GM19372 (cell line): ENCODE results near the gene ICE2.

Experiments
- ATAC-seq: cut with Tn5 transposase; IDR thresholded peaks from one replicate; pipeline ENCODE4 v1.9.1; 2021; ENCODE audit warnings: mild to moderate bottlenecking, low read depth, moderate library complexity; ENCODE audit not compliant: unreplicated experiment

The ICE2 gene

DNA sequence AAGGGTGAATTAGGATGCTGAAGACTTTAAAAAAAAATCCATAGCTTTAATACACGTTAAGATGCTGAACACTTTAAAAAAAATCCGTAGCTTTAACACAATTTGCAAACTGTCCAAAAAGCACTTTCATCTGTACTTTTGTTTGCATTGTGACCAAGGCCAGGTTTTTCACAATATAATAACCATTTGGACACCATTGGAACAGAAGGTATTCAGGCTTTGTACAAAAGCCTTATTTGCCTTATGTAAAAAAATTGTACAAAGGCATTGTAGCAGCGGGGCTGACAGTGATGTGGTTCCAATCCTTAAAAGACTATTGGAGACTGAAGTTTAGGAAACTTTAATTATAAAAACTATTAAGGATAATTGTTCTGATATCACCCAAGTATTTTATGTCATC is 15.2 kb upstream of the ICE2 start:
- no peak for ATAC-seq

DNA sequence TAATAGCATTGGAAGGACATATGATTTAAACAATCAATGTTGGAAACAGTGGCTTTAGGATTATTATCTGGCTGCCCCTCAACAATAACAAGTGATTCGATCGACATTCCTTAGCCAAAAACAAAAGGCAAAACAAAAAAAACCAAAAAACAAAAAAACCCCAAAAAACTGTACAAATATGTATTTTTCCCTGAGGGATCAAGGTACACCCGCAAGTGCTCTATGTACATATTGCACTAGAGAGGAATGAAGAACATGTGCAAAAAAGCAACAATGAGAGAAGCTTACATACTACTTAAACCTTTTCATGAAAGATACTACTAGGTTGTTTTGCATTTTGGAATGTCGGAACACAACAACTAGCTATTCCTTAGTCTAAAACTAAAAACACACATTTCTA is 14.2 kb upstream of the ICE2 start:
- no peak for ATAC-seq

DNA sequence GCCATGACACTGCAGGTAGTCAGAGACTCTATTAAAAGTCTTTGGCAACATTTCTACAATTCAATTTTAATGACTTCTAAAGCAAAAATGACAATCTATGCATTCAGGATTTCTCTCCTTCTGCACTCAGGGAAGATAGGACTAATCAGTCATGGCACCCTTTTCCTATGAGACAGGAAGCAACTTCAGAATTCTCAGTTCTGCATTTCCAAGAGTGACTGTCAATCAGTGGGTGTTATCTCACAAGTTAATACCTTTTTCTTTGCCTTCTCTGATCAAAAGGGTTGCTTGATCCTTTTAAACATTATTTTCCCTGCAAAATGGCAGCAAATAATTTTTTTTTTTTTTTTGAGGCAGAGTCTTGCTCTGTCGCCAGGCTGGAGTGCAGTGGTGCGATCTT is 7.8 kb upstream of the ICE2 start:
- no peak for ATAC-seq

DNA sequence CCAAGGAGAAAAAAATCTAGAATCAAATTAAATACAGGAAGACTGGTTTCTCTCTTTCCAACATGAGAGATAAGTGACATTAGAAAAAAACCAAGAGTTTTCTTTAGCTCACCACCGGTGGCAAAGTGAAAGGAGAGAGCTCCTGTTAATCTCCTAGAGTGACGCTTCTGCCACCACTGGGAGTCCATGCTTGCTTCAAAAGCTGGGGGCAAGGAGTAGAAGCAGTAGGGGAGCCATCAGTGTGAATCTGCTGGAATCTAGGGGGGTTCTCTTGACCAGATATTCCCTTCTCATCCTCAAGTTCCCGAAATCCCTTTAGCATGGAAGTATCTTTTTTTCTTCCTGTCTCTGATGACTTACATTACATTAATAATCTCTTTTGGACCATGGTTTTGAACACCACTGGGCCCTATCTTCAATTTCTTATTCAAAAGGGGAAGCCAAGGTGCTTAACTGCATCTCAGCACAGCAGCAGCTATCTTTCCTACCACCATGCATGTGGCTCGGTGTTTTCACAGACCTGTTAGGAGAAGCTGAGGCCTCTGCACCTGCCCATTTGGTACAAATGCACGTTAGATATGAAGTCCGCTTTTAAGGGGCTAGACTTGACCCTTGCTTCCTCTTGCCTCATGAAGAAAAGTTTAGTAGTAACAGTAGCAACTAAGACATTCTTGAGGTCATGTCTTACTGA is 6.6 kb upstream of the ICE2 start:
- ATAC-seq, result no peak

DNA sequence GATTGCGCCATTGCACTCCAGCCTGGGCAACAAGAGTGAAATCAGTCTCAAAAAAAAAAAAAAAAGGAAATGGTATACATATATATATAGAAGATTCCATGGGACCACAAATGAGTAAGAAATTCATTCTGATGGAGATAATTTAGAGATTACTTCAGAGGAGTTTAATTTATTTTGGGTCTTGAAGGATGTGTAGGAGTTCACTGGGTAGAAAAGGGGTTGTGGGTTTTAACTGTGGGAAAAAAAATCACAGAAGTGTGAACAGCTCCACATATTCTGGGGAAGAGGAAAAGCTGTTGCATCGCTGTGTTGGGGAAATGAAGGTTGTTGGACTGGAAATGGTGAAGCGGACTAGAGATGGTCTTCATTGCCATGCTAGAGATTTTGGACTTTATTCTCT is 4.1 kb upstream of the ICE2 start:
- no peak for ATAC-seq

DNA sequence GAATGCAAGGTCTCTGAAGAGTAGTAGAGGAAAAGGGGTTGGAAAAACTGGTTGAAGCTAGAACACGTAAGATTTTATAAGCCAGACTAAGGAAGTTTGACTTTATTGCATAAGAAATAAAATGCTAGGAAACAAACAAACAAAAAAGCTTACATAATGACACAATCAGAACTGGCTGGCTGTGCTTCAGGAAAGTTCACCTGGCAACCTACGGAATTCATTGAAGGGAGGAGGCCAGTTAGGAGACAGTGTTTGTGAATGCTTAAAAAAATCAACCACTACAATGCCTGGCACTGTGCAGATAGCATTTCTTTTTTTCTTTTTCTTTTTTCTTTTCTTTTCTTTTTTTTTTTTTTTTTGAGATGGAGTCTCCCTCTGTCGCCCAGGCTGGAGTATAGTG is 1.9 kb upstream of the ICE2 start:
- no peak for ATAC-seq

DNA sequence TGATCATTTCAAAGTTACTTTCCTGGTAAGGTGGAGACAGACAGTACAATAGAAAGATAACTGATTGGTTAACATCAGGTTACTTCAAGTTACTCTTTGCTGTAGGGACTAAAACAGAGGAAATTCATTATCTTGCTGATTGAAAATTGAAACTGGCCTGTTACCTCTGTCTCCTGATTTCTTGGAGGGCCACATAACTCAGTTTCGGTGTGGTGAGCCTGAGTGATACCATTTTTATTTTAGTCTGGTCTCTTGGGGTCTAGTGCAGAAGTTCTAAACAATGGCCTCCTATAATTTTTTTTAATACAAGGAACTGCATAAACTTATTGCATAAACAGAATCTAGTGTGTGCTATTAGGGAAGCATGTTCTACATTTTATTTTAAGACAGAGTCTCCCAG is 1.2 kb upstream of the ICE2 start:
- ATAC-seq, result no peak

DNA sequence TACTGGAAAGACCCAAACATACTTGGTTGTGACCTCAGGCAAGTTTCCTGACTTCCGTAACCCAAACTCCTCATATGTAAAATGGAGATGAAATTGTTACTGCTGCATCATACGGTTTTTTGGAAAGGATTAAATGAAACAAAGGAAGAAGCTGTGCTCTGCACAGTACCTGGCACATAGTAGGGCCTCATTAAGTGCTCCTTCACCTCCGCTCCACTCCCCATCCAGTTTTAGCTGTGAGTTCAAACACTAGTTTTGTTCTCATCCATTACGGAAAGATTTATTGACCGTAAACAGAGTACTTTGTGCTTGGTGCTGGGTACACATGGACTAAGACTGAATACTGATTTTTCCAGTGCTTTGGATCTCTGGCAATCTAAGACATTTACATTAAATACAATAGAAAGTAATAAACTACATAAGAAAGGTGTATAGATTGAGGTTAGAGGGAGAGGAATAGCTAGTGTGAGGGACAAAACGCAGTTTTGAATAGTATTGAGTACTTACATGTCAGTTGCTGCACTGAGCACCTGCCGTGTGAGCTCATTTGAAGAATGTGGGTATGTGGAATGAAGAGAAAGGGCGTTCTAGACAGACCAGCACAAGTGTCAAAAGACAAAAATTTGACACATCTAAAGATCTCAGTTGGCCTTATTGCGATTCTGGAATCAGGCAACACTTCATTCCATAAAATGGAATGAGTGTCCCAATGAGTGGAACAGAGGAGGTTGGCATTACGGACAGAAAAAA is 594 bp upstream of the ICE2 start:
- no peak for ATAC-seq

DNA sequence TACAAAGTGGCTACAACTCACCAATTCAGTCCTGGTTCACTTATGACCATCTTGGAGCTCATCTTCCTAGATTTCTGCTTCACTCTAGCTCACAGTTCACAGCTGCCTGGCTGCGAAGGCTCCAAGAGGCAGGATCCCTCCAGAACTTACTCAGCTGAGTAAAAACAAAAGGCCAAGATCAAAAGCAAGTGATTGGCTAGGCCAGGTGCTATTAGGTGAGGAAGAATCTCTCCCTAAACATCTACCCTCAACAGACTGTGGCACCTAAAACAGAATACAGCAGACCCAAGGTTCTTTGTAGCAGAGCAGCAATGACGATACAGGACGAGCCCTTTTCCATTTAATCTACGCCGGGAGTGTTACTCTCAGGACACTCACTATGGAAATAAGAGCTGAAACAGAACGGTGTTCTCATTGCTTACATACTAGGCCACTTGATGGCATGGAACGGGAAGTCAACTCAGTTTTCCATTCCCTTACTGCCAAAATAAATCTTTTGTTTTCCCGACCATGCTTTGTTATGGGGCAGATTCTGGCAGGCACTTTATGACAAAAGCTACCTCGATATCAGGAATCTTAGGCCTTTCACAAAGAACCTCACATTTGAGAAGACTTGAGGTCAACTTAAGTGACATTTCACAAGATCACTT is 901 bp downstream of the ICE2 start:
- ATAC-seq, result no peak

DNA sequence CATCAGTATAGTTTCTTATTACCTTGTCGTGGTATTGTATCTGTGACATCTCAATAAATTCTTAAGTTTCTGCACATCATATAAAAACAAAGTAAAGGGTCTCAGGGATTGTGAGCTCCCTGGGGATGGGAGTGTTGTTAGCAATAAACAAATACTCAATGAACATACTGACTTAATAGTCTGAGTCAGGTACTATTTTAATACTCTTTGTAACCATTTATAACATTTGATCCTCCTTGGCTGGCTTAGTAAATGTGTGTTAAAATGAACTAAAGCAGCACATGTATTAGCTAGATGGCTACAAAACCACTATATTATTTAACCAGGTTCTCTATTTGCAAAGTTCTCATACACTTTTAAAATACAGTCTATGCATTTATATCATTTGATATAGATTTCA is 1.8 kb downstream of the ICE2 start:
- no peak for ATAC-seq

DNA sequence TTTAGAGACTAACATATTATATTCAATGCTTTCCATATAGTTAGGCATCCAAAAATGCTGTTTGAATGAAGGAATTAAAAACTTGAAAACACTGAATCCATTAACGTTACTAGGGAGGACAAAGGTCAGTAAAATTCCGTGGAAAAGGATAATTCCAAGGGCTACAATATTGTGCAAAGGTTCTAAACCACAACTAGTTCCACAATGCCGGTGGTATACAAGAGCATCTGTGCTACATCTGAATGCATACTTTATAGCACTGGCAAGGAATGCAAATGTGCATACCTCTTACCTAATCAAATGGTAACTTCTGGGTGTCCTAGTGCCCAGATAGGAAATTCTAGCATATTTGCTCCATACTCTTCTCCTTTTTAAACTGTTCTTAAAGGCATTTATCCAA is 2.2 kb downstream of the ICE2 start:
- no peak for ATAC-seq

DNA sequence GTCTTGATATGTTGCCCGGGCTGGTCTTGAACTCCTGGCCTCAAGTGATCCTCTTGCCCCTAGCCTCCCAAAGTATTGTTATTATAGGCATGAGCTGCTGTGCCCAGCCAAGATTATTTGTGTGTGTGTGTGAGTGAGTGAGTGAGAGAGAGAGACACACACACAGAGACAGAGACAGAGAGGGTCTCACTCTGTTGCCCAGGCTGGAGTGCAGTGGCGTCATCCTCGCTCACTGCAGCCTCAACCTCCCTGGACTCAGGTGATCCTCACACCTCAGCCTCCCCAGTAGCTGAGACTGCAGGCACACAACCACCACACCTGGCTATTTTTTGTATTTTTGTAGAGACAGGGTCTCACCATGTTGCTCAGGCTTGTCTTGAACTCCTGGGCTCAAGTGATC is 5.8 kb downstream of the ICE2 start:
- no peak for ATAC-seq

DNA sequence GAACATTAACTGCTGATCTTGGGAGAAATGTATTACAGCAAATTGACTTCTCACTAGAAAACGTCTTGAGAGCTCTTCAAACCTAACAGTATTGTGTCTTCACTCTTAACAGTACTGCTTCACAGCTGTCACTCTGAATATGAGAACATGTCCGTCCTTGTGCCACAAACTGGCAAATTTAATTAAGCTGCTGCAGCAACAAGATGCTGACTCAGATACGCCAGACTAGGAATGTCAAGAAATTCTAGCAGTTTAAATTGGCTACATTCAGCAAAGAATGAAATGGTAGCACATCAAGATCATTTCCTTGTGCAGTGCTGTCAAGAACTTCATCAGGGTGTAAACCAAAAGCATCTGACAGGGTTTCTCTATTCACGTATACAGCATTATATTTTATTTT is 7.6 kb downstream of the ICE2 start:
- no peak for ATAC-seq

DNA sequence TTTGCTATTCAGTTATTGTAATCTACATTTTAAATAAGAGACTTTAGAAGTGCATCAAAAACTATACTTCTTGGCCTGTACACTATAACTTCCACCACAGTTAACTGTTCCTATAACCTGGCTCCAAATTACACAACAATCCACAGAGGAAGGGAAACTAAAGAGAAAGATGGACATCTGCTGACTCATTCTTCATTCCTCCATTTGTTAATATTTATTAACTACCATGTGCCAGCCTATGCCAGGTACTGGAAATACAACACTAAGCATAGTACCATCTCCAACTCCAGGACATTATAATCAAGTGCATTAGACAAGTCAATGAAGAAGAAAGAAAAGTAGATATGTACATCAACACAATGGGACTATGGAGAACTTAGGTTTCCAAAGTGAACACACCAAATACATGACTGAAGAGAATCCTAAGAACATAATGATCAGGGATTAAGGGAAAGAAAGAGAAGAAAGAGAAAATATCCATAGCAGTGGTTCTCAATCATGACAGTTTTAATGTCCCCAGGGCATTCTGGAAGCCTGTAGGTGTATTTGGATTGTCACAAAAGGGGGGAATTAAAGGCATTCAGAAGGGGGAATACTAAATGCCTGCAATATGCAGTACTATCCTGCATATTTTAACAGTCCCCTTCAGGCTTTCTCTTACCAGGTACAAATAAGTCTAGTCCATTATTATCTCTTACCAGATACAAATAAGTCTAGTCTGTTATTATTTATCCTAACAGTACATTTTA is 8.9 kb downstream of the ICE2 start:
- ATAC-seq, result no peak

DNA sequence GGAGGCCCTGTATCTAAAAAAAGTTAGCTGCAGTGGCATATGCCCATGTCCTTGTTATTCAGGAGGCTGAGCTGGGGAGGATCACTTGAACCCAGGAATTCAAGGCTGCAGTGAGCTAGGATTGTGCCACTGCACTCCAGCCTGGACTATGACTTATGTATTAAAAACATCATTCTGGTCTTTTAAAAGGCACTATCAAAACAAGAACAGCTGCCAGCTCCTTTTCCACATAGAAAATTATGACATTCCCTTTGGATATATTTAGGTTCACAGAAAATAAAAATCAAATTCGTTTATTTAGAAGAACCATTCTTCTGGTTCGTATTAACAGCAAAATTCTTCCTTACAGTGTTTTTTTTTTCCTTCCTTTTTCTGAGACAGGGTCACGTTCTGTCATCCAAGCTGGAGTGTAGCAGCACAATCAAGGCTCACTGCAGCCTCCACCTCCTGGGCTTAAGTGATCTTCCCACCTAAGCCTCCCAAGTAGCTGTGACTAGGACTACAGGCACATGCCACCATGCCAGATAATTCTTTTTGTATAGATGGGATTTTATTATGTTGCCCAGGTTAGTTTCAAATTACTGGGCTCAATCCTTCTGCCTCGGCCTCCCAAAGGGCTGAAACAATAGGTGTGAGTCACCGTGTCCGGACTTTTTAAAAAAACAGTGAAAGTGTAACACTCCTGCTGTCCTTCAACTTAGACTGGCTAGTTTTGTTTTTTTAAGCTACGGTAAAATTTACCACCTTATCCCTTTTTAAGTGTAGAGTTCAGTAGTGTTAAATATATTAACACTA is 13.9 kb downstream of the ICE2 start:
- no peak for ATAC-seq

DNA sequence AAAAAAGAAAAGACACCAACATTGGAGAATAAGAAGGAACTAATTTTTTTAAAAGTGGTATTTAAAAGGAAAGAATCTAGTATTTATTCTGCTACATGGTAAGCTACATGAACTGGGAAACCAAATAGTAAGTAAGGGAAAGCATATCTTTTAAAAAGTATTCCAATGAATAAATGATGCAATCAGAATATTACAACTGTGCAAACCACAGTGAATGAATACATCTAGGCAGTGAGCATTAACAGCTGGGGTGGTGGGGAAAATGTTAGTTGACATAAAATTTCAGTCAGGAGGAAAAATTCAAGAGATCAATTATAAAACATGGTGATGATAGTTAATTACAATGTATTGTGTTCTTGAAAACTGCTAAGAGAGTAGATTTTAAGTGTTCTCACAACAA is 16.9 kb downstream of the ICE2 start:
- no peak for ATAC-seq

DNA sequence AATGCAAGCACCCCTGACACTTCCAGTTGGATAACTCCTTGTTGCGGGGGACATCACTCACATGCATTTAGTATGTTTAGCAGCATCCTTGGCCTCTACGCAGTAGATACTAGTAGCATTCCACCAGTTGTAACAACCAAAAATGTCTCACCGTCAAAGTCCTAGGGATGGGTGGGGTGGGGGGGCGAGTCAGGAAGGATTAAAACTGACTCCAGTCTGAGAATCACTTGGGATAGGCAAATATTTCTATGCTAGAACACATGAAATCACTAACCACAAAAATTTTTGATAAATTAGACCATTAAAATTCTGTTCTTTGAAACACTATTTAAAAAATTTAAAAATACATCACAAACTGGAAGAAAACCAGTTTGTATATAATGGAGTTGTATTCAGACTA is 18.0 kb downstream of the ICE2 start:
- no peak for ATAC-seq

DNA sequence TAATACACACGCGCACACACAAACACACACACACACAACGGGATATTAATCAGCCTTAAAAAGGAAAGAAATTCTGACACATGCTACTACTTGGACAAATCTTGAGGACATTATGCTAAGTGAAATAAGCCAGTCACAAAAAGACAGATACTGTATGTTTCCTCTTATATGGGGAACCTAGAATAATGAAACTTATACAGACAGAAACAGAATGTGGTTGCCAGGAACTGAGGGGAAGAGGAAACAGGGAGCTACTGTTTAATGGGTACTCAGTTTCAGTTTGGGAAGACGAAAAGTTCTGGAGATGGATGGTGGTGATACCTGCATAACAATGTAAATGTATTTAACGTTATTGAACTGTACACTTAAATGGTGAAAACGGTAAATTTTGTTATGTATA is 20.2 kb downstream of the ICE2 start:
- ATAC-seq, result no peak

DNA sequence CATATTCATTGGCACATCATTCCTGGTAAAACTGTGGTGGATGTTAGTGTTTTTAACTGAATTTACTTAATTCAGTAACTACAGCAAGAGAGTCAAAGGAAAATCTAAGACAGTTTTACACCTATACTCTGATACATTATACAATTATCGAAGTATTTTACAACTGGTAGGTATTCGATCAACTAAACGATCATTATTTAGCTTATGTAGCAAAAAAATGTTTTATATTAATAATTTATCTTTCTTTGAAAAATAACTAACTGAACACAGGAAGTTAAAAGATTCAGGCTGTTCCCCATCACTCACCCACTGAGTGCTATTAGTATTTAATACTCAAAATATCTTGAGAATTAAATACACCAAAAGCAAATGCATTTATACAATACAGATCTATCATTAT is 21.0 kb downstream of the ICE2 start:
- ATAC-seq, result no peak

DNA sequence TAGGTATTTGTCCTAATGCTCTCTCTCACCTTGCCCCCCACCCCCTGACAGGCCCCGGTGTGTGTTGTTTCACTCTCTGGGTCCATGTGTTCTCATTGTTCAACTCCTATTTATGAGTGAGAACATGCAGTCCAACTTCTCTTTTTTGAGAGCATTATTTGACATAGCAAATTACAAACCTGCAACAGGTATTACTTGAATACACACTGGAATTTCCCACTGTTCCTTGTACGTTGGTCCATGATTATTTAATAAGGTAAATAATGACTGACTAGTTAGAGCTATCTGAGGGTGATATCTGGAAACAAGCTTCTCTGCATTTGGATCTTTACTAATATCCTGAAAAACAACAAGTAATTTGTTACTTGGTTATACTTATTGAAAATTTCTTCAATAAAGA is 24.1 kb downstream of the ICE2 start:
- ATAC-seq, result no peak
